Activated T-helper 1 cell treated with Interleukin-2 at 50 U/mL for 16 hours (primary cell): ENCODE measurements around the gene CD34.

ENCODE experiments used
- DNase-seq: peaks from one replicate; pipeline ENCODE4 v3.0.0-alpha.2; 2020; ENCODE audit warnings: low read depth

Gene CD34

DNA sequence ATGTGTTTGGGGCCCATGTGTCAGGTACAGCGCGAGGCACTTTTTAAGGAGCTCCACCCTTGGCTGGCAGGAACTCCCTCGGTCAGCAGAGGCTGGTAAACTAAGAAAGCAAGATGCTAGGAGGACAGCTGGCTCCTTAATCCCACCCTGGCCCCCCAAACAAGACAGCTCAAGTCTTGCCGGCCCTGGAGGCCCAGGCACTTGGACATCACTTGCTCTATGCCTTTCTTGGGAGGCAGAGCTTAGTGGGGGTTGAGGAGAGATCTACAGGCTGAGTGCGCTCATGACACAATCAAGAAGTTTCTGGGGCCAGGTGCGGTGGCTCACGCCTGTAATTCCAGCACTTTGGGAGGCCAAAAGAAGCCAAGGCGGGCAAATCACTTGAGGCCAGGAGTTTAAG, 78.1 kb downstream of the CD34 start:
- DNase-seq = no peak

DNA sequence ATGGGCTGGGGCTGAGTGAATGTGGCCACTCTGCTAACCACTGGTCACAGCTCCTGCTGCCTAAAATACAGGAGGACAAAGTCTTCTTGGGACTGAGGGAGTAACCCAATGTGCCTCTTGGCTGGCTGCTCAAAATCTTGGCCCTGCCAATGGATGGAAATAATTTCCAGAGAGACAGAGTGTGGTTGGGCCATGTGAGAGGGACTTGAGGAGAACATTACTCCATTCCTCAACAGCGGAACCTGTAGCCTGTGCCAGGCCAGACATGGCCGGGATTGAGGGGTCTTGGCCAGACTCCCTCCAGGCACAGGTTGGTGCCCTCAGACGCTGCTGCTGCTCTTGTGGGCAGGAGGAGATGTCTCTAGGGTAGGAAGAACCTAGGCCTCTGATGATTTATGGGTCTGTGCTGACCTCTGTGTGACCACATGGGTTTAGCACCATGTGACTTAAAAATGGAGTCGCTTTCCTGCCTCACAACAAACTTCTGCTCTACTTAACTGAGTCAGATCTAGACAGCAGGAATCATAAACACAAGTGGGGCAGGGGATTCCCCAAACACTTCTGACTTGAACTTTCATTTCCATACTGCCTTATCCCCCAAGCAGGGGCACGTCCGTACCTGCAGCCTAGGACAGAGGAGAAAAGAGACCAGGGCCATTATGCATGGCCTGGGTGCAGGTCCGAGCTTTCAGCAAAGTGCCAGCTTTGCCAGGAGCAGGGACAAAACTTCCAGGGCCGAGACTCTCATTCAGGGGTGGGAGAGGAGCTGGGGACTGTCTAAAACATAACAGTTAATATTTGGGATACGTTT, 79.2 kb downstream of the CD34 start:
- DNase-seq = no peak
